ENCODE results near the gene MSI2.

MSI2 gene

GRCh38 chr17:57576744-57577143 lies 320.4 kb downstream of the MSI2 start:
- no peak for DNase-seq (ENCODE audit: low read depth)
- TF ChIP-seq CTCF (IDR thresholded peaks at IDR 0.05; ENCODE audit: insufficient read depth, low read depth, low read length, missing control alignments), result no peak
- no peak overlapping the region for H3K4me3 ChIP-seq (ENCODE audit: low read length)

GRCh38 chr17:57577751-57578607 lies 321.7 kb downstream of the MSI2 start:
- no peak overlapping the region for H3K4me3 ChIP-seq (ENCODE audit: low read length)
- DNase-seq (ENCODE audit: low read depth), result peak; percentile 62
- TF ChIP-seq CTCF (IDR thresholded peaks at IDR 0.05; ENCODE audit: insufficient read depth, low read depth, low read length, missing control alignments), result no peak

GRCh38 chr17:57578608-57579225 lies 322.4 kb downstream of the MSI2 start:
- no peak for DNase-seq (ENCODE audit: low read depth)
- H3K4me3 ChIP-seq (ENCODE audit: low read length), result no peak overlapping the region
- TF ChIP-seq CTCF (IDR thresholded peaks at IDR 0.05; ENCODE audit: insufficient read depth, low read depth, low read length, missing control alignments), result no peak

- TF ChIP-seq CTCF (IDR thresholded peaks at IDR 0.05; ENCODE audit: insufficient read depth, low read depth, low read length, missing control alignments), result no peak
- no peak for DNase-seq (ENCODE audit: low read depth)
- H3K4me3 ChIP-seq (ENCODE audit: low read length), result no peak overlapping the region
These were observed 322.9 kb downstream of the MSI2 start for GRCh38 chr17:57579245-57579644.

- TF ChIP-seq CTCF (IDR thresholded peaks at IDR 0.05; ENCODE audit: insufficient read depth, low read depth, low read length, missing control alignments), result no peak
- H3K4me3 ChIP-seq (ENCODE audit: low read length), result no peak overlapping the region
- DNase-seq (ENCODE audit: low read depth), result no peak
These were observed 323.9 kb downstream of the MSI2 start for GRCh38 chr17:57580055-57580739.

GRCh38 chr17:57582881-57583756 lies 326.8 kb downstream of the MSI2 start:
- H3K4me3 ChIP-seq (ENCODE audit: low read length), result no peak overlapping the region
- no peak for TF ChIP-seq CTCF (IDR thresholded peaks at IDR 0.05; ENCODE audit: insufficient read depth, low read depth, low read length, missing control alignments)
- DNase-seq (ENCODE audit: low read depth), result peak; percentile 18

Data from epithelial cell of esophagus (primary cell).